Keratinocyte (primary cell): ENCODE results near the gene CDKN1B.

Experiments used
- EZH2 ChIP-seq: IDR thresholded peaks from one replicate; pipeline ENCODE4 v1.6.1; 2012; ENCODE audit warnings: inconsistent platforms, mild to moderate bottlenecking, low read length, moderate library complexity
- TF ChIP-seq, protein P1 (sequence below), 3 experiments: IDR thresholded peaks in 1 of 3; conservative IDR thresholded peaks in 1 of 3; optimal IDR thresholded peaks in 1 of 3; 2 replicates in 2 of 3; 3 replicates in 1 of 3; pipeline versions ENCODE3 to v1.5.1; 2011; ENCODE audit warnings: low read length in 3 of 3, mild to moderate bottlenecking in 3 of 3, moderate library complexity in 2 of 3, control low read depth in 1 of 3, inconsistent platforms in 1 of 3; ENCODE audit not compliant: insufficient read depth in 2 of 3; ENCODE audit errors: extremely low read depth in 1 of 3

DNA sequence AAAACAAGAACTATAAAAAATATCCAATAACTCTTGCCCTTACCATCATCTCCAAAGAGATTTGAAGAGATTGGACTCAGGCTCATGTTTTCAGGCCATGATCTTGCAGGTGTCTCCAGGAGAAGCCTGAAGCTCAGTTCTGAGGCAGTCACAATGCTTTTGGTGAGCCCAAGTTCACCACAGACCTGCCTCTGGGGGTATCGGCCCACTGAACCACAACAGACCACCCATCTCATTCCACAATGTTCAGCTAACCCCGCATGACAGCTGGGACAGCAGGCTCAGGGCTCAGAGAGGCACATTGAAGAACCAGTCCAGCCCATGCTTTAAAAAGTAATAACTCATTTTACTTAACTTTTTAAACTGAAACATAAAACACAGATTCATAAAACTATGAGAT lies 40.0 kb downstream of the CDKN1B start:
- TF ChIP-seq, protein P1, sequence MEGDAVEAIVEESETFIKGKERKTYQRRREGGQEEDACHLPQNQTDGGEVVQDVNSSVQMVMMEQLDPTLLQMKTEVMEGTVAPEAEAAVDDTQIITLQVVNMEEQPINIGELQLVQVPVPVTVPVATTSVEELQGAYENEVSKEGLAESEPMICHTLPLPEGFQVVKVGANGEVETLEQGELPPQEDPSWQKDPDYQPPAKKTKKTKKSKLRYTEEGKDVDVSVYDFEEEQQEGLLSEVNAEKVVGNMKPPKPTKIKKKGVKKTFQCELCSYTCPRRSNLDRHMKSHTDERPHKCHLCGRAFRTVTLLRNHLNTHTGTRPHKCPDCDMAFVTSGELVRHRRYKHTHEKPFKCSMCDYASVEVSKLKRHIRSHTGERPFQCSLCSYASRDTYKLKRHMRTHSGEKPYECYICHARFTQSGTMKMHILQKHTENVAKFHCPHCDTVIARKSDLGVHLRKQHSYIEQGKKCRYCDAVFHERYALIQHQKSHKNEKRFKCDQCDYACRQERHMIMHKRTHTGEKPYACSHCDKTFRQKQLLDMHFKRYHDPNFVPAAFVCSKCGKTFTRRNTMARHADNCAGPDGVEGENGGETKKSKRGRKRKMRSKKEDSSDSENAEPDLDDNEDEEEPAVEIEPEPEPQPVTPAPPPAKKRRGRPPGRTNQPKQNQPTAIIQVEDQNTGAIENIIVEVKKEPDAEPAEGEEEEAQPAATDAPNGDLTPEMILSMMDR (optimal IDR thresholded peaks at IDR 0.05 in 1 of 3, IDR thresholded peaks at IDR 0.05 in 1 of 3, conservative IDR thresholded peaks at IDR 0.05 in 1 of 3; ENCODE audit: extremely low read depth in 1 of 3, insufficient read depth in 2 of 3, low read length in 3 of 3): no peak
- TF ChIP-seq EZH2: no peak
